ENCODE results near the gene CUBN. TPM values are rescaled to one million over a fixed set of nuclear protein-coding genes. Genes with fewer than 3 reads are reported as not detected.

Gene CUBN
- polyA plus RNA-seq, 4 donors: 0.18 to 161 TPM; not detected in 2

DNA sequence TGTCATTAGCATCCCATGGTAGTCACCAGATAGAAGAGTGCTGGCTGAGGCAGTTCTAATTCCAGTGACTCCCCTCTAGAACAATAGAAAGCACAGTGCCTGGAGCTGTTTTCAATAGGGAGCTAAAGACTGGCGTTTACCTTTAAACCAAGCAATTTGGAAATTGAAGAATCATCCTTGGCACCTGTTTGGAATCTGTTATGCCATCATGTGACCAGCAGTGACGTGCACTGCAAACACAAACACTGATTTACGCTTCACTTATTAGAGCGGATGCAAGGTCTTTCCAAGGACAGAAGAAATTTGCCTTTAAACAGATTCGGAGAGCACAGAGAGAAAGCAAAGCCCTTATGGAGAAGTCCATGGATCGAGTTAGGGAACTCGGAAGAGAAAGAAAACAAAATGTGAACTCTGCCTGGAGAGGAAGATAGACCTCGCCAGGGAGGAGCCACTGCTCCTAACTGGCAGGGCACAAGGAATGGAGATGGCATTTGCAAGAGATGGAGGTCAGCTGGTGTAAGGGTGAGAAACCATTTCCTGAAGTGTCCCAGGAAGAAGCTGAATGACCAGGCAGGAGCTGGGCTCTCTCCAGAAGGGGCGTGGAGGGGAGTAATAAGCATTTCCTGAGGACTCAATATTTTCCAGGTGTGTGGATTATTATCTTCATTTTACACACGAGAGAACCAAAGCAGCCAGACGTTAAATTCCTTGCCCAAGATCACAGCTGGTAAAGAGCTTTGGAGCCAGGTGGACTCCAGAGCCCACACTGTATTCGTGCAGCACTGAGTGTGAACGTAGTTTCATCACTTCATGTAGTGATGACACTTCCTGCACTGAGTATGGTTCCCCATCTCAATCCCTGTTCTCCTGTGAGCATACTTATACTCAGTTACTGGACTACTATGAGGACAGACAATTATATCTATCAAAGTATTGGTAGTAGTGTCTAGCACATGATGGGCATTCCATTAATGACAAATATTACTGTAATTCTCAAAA lies 97.7 kb downstream of the CUBN start:
- DNase-seq: no peak
- H3K4me1 ChIP-seq (ENCODE audit: control insufficient read depth in 3 of 3, insufficient read depth in 2 of 3, low read depth in 1 of 3, low read length in 2 of 3): peaks cover 0 to 7% (median 7%) of the 10 kb centered on the region in 3 donors
- WGBS, 3 donors: 71 to 82% (median 78%) methylated on average over 13 of the region's 13 CpGs
- no peak for FAIRE-seq
- H3K27me3 ChIP-seq (ENCODE audit: control insufficient read depth in 3 of 3, insufficient read depth in 3 of 3, low read length in 3 of 3): no peaks in the 10 kb centered on the region
- peaks cover 0 to 12% (median 0%) of the 10 kb centered on the region in 3 donors for H3K36me3 ChIP-seq (ENCODE audit: control insufficient read depth in 3 of 3, insufficient read depth in 2 of 3, low read depth in 1 of 3, low read length in 3 of 3)
- H3K27ac ChIP-seq (ENCODE audit: low read depth in 1 of 3, low read length in 2 of 3): no peak overlapping the region
- no peaks in the 10 kb centered on the region for H3K9me3 ChIP-seq (ENCODE audit: control insufficient read depth in 2 of 2, insufficient read depth in 1 of 2, low read depth in 1 of 2, low read length in 1 of 2)
- no peak overlapping the region for H3K4me3 ChIP-seq (ENCODE audit: low read depth in 1 of 3, low read length in 3 of 3)

DNA sequence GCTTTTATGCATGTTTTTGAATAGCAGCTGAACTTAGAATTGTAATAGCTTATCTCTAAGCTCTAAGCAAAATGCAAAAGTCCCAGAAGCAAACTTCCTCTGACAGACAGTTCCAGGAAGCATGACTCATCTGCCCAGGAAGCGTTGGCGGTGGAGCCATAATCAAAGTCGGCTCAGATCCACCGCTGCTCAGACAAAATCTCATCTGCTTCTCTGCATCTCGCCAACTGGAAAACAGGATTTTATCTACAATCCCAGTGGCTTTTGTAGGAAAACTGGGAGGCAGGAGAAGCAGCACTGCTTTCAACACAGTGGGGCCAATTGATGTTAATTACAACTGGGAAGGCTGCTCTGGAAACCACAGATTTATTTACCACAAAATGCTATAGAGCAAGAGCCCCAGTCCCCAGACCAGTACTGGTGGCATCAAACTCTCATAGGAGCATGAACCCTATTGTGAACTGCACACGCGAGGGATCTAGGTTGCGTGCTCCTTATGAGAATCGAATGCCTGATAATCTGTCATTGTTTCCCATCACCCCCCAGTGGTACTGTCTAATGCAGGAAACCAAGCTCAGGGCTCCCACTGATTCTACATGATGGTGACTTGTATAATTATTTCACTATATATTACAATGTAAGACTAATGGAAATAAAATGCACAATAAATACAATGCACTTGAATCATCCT lies 99.9 kb downstream of the CUBN start:
- Histone ChIP-seq H3K27ac (ENCODE audit: low read depth in 1 of 3, low read length in 2 of 3) (peak overlapping the region in 2 of 3 donors; percentile 10 to 86), H3K4me3 (ENCODE audit: low read depth in 1 of 3, low read length in 3 of 3) (no peak overlapping the region)
- WGBS, 3 donors: 34 to 63% (median 50%) methylated on average over 9 of the region's 9 CpGs

DNA sequence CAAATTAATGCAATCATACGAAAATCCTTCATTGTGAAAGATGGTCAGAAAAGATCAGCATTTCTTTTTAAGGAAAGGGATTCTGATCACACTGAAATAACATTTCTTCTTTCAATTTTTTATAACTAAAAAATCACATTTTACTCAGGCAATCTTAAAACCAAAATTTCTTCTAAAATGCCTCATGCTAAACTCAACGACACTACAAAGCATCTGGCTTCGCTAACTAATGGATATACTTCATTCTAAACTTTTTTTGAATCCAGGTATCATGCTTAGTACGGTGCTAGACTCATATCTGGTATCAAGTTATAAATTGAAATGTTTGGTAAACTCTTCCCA lies 100.4 kb downstream of the CUBN start:
- H3K27me3 ChIP-seq (ENCODE audit: control insufficient read depth in 3 of 3, insufficient read depth in 3 of 3, low read length in 3 of 3): no peaks in the 10 kb centered on the region
- H3K4me3 ChIP-seq (ENCODE audit: low read depth in 1 of 3, low read length in 3 of 3): no peak overlapping the region
- DNase-seq (no peak), FAIRE-seq (no peak)
- peak overlapping the region in 1 of 3 donors; percentile 47 for H3K27ac ChIP-seq (ENCODE audit: low read depth in 1 of 3, low read length in 2 of 3)
- WGBS, 3 donors: 51 to 62% (median 55%) methylated on average over 4 of the region's 4 CpGs
- H3K4me1 ChIP-seq (ENCODE audit: control insufficient read depth in 3 of 3, insufficient read depth in 2 of 3, low read depth in 1 of 3, low read length in 2 of 3): peaks cover 0 to 11% (median 0%) of the 10 kb centered on the region in 3 donors
- H3K9me3 ChIP-seq (ENCODE audit: control insufficient read depth in 2 of 2, insufficient read depth in 1 of 2, low read depth in 1 of 2, low read length in 1 of 2): no peaks in the 10 kb centered on the region
- H3K36me3 ChIP-seq (ENCODE audit: control insufficient read depth in 3 of 3, insufficient read depth in 2 of 3, low read depth in 1 of 3, low read length in 3 of 3): peaks cover 0 to 11% (median 0%) of the 10 kb centered on the region in 3 donors

More for the DNA sequence above, 99.9 kb downstream of the CUBN start:
- Histone ChIP-seq H3K4me1 (ENCODE audit: control insufficient read depth in 3 of 3, insufficient read depth in 2 of 3, low read depth in 1 of 3, low read length in 2 of 3) (peaks cover 0 to 11% (median 0%) of the 10 kb centered on the region in 3 donors), H3K9me3 (ENCODE audit: control insufficient read depth in 2 of 2, insufficient read depth in 1 of 2, low read depth in 1 of 2, low read length in 1 of 2) (no peaks in the 10 kb centered on the region), H3K36me3 (ENCODE audit: control insufficient read depth in 3 of 3, insufficient read depth in 2 of 3, low read depth in 1 of 3, low read length in 3 of 3) (peaks cover 0 to 9% (median 0%) of the 10 kb centered on the region in 3 donors), H3K27me3 (ENCODE audit: control insufficient read depth in 3 of 3, insufficient read depth in 3 of 3, low read length in 3 of 3) (no peaks in the 10 kb centered on the region)
- DNase-seq (peak; percentile 41 to 50), FAIRE-seq (no peak)

DNA sequence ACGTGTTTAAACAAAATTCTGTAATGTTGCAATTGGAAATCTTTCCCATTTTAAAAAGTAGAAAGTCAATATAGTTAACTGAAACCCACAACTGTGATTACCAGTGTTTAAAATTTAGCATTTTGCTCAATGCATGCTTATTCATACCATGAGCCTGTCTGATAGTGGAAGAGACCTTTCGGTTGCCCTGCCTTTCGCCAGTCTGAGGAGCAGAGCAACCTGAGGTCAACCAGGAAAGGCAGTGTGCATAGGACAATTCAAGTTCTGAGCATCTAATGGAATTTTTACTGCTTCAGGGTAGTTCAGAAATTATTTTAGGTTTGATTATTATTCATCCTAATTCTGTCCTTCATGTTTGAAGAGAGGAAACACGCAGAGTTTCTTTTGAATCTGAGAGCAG lies 100.8 kb downstream of the CUBN start:
- Histone ChIP-seq H3K4me1 (ENCODE audit: control insufficient read depth in 3 of 3, insufficient read depth in 2 of 3, low read depth in 1 of 3, low read length in 2 of 3) (peaks cover 0 to 11% (median 0%) of the 10 kb centered on the region in 3 donors), H3K27ac (ENCODE audit: low read depth in 1 of 3, low read length in 2 of 3) (peak overlapping the region in 1 of 3 donors; percentile 47), H3K27me3 (ENCODE audit: control insufficient read depth in 3 of 3, insufficient read depth in 3 of 3, low read length in 3 of 3) (no peaks in the 10 kb centered on the region), H3K4me3 (ENCODE audit: low read depth in 1 of 3, low read length in 3 of 3) (no peak overlapping the region), H3K36me3 (ENCODE audit: control insufficient read depth in 3 of 3, insufficient read depth in 2 of 3, low read depth in 1 of 3, low read length in 3 of 3) (peaks cover 0 to 11% (median 0%) of the 10 kb centered on the region in 3 donors), H3K9me3 (ENCODE audit: control insufficient read depth in 2 of 2, insufficient read depth in 1 of 2, low read depth in 1 of 2, low read length in 1 of 2) (no peaks in the 10 kb centered on the region)
- FAIRE-seq: no peak
- no peak for DNase-seq
- 61 to 78% (median 70%) methylated on average over 4 of the region's 4 CpGs for WGBS, 3 donors

DNA sequence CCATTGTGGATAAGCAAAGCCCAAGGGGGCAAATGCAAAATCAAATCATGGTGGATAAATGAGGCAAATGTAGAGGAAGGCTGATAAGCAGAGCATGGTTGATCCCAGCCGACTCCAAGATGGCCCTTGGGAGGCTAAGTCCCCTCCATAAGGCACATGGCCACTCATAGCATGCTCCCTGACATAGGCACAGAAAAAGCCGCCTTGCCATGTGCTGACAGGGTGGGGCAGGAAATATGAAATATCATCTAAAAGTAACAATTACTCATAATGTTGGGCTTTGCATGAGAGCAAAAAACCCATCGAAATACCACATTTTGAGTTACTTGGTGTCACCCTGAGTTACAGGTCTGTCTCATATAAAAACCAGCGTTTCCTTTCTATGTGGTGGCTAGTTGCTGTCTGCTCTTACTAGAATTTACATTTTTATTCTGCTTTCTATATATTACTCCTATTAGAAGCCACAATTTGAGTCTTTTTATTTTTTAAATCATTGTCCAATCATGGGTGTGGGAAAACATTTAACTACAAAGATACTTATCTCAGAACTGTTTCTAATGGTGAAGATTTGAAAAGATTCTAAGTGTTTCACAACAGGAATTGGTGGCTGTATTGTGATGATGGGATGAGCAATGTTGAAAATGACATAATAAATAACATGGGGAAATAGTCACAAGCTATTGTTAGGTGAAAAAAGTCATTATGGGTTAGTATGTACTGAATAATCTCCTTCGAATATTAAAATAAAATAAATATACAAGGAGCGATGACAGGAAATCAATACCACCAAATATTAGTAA lies 102.7 kb downstream of the CUBN start:
- Histone ChIP-seq H3K4me1 (ENCODE audit: control insufficient read depth in 3 of 3, insufficient read depth in 2 of 3, low read depth in 1 of 3, low read length in 2 of 3) (peaks cover 0 to 11% (median 0%) of the 10 kb centered on the region in 3 donors), H3K4me3 (ENCODE audit: low read depth in 1 of 3, low read length in 3 of 3) (no peak overlapping the region), H3K36me3 (ENCODE audit: control insufficient read depth in 3 of 3, insufficient read depth in 2 of 3, low read depth in 1 of 3, low read length in 3 of 3) (peaks cover 0 to 8% (median 0%) of the 10 kb centered on the region in 3 donors), H3K9me3 (ENCODE audit: control insufficient read depth in 2 of 2, insufficient read depth in 1 of 2, low read depth in 1 of 2, low read length in 1 of 2) (no peaks in the 10 kb centered on the region), H3K27me3 (ENCODE audit: control insufficient read depth in 3 of 3, insufficient read depth in 3 of 3, low read length in 3 of 3) (no peaks in the 10 kb centered on the region), H3K27ac (ENCODE audit: low read depth in 1 of 3, low read length in 2 of 3) (peak overlapping the region in 1 of 3 donors; percentile 48)
- DNase-seq (peak in 1 of 2 donors; percentile 50), FAIRE-seq (no peak)
- WGBS, 3 donors: 79 to 87% (median 82%) methylated on average over 6 of the region's 6 CpGs

DNA sequence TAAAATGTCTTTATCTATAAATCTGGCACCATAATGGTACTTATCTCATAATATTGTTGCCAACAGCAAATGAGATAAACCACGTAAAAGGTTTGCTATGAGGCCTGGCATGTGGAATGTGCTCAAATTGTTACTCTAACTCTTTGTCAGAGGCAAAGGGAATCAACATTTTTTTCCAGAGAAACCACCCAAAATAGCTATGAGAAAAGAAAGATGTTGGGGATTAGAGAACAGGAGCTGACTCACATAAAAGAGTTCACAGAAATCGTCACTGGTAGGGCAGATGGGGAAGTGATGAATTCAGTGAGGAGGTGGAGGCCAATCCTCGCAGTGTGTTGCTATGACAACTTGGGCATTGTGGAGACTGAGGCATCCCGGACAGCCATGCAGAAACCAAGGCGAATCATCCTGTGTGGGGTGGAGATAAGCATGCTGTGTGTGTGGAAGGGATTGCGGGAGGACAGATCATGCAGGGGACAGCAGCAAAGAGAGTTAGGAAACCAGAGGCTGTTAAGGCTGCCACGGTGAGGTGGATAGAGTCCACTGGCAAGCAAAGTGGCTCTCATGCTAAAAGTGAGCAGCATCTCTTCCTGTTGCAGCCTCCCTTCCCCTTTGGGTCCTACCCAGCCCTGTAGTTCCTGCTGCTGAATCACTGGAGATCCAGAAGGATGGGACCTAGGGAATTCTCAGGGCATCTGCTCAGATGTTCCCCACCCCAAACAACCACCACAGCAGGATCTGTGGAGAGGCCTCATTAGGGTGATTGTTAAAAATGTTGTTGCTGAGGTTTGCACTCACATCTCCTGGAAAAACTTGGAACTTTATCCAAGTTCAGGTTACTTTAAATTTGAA lies 103.9 kb downstream of the CUBN start:
- no peak overlapping the region for H3K4me3 ChIP-seq (ENCODE audit: low read depth in 1 of 3, low read length in 3 of 3)
- H3K9me3 ChIP-seq (ENCODE audit: control insufficient read depth in 2 of 2, insufficient read depth in 1 of 2, low read depth in 1 of 2, low read length in 1 of 2): no peaks in the 10 kb centered on the region
- peaks cover 0 to 11% (median 0%) of the 10 kb centered on the region in 3 donors for H3K4me1 ChIP-seq (ENCODE audit: control insufficient read depth in 3 of 3, insufficient read depth in 2 of 3, low read depth in 1 of 3, low read length in 2 of 3)
- DNase-seq: no peak
- H3K27me3 ChIP-seq (ENCODE audit: control insufficient read depth in 3 of 3, insufficient read depth in 3 of 3, low read length in 3 of 3): no peaks in the 10 kb centered on the region
- H3K36me3 ChIP-seq (ENCODE audit: control insufficient read depth in 3 of 3, insufficient read depth in 2 of 3, low read depth in 1 of 3, low read length in 3 of 3): peaks cover 0 to 7% (median 0%) of the 10 kb centered on the region in 3 donors
- WGBS, 3 donors: 45 to 71% (median 56%) methylated on average over 7 of the region's 7 CpGs
- peak overlapping the region in 2 of 3 donors; percentile 47 to 48 for H3K27ac ChIP-seq (ENCODE audit: low read depth in 1 of 3, low read length in 2 of 3)
- no peak for FAIRE-seq

DNA sequence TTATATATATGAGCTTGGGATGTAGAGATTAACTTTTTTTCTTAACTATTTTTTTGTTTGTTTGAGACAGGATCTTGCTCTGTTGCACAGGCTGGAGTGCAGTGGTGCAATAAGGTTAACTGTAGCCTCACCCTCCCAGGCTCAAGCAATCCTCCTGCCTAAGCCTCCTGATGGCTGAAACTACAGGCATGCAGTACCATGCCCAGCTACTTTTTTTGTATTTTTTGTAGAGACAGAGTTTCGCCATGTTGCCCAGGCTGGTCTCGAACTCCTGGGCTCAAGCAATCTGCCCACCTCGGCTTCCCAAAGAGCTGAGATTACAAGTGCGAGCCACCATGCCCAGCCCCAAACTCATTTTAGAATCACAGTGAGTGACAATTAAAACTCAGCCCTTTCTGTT lies 105.2 kb downstream of the CUBN start:
- FAIRE-seq: no peak
- WGBS, 3 donors: 94 to 99% (median 96%) methylated on average over 4 of the region's 4 CpGs

More for the DNA sequence above, 105.2 kb downstream of the CUBN start:
- Histone ChIP-seq H3K27ac (ENCODE audit: low read depth in 1 of 3, low read length in 2 of 3) (peak overlapping the region in 2 of 3 donors; percentile 14 to 82), H3K4me1 (ENCODE audit: control insufficient read depth in 3 of 3, insufficient read depth in 2 of 3, low read depth in 1 of 3, low read length in 2 of 3) (peaks cover 0 to 4% (median 0%) of the 10 kb centered on the region in 3 donors), H3K9me3 (ENCODE audit: control insufficient read depth in 2 of 2, insufficient read depth in 1 of 2, low read depth in 1 of 2, low read length in 1 of 2) (no peaks in the 10 kb centered on the region), H3K4me3 (ENCODE audit: low read depth in 1 of 3, low read length in 3 of 3) (no peak overlapping the region), H3K36me3 (ENCODE audit: control insufficient read depth in 3 of 3, insufficient read depth in 2 of 3, low read depth in 1 of 3, low read length in 3 of 3) (peaks cover 0 to 9% (median 0%) of the 10 kb centered on the region in 3 donors), H3K27me3 (ENCODE audit: control insufficient read depth in 3 of 3, insufficient read depth in 3 of 3, low read length in 3 of 3) (no peaks in the 10 kb centered on the region)
- no peak for DNase-seq
